PFSK-1 (cell line): ENCODE data around the gene PPP1R9A.

Source experiments
- POLR2AphosphoS5 ChIP-seq: IDR thresholded peaks from 2 replicates; pipeline ENCODE4 v1.6.1; 2012; ENCODE audit warnings: low read depth, mild to moderate bottlenecking, control low read depth, low read length, moderate library complexity
- SIN3A ChIP-seq: IDR thresholded peaks from 2 replicates; pipeline ENCODE4 v1.6.1; 2012; ENCODE audit warnings: mild to moderate bottlenecking, low read length, moderate library complexity, borderline replicate concordance; ENCODE audit not compliant: insufficient read depth
- TAF1 ChIP-seq: IDR thresholded peaks from 2 replicates; pipeline ENCODE4 v1.6.1; 2012; ENCODE audit warnings: low read length, control low read depth, borderline replicate concordance; ENCODE audit not compliant: insufficient read depth

DNA sequence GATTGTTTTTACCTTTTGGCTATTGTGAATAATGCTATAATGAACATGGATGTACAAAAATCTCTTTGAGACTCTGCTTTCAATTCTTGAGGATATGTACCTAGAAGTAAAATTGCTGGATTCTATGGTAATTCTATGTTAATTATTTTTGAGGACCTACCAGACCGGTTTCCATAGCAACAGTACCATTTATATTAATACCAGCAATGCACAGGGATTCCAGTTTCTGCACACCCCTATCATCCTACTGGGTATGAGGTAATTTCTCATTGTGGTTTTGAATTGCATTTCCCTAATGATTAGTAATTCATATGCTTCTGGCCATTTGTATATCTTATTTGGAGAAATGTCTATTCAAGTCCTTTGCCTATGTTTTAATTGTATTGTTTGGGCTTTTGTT, 9.9 kb upstream of the PPP1R9A start:
- TF ChIP-seq POLR2AphosphoS5, result no peak
- no peak for TF ChIP-seq SIN3A
- TF ChIP-seq TAF1, result no peak
